ENCODE results near the gene FMR1. TPM values are rescaled to one million over a fixed set of nuclear protein-coding genes. Genes with fewer than 3 reads are reported as not detected.

FMR1 gene
- total and polyA plus RNA-seq, 10 donors = 20.6 to 78.4 (median 57.9) TPM

GRCh38 chrX:147978931-147979330 is 67.2 kb downstream of the FMR1 start:
- H3K36me3 ChIP-seq = no peaks in the 10 kb centered on the region
- intact Hi-C loops (cut with DNase I; ENCODE audit: low total_unique reads) = no loop called here
- H3K4me3 ChIP-seq = no peak overlapping the region
- 53 to 86% (median 76%) methylated on average over 3 to 6 of the region's 6 CpGs for WGBS, 5 donors
- H3K4me1 ChIP-seq = no peaks in the 10 kb centered on the region
- H3K27me3 ChIP-seq (replicated peaks in 1 of 7) = no peaks in the 10 kb centered on the region
- no peak for TF ChIP-seq POLR2AphosphoS5 (IDR thresholded peaks at IDR 0.05)
- TF ChIP-seq POLR2A (IDR thresholded peaks at IDR 0.05) = no peak
- TF ChIP-seq, protein P1, sequence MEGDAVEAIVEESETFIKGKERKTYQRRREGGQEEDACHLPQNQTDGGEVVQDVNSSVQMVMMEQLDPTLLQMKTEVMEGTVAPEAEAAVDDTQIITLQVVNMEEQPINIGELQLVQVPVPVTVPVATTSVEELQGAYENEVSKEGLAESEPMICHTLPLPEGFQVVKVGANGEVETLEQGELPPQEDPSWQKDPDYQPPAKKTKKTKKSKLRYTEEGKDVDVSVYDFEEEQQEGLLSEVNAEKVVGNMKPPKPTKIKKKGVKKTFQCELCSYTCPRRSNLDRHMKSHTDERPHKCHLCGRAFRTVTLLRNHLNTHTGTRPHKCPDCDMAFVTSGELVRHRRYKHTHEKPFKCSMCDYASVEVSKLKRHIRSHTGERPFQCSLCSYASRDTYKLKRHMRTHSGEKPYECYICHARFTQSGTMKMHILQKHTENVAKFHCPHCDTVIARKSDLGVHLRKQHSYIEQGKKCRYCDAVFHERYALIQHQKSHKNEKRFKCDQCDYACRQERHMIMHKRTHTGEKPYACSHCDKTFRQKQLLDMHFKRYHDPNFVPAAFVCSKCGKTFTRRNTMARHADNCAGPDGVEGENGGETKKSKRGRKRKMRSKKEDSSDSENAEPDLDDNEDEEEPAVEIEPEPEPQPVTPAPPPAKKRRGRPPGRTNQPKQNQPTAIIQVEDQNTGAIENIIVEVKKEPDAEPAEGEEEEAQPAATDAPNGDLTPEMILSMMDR (IDR thresholded peaks at IDR 0.05 in 8 of 11, conservative IDR thresholded peaks at IDR 0.05 in 3 of 11) = no peak
- no peak overlapping the region for H3K27ac ChIP-seq
- DNase-seq = no peak
- H3K9me3 ChIP-seq = peaks cover 0 to 5% (median 0%) of the 10 kb centered on the region in 8 donors

- no peaks in the 10 kb centered on the region for H3K27me3 ChIP-seq (replicated peaks in 1 of 7)
- no peaks in the 10 kb centered on the region for H3K4me1 ChIP-seq
- no peak for DNase-seq
- H3K9me3 ChIP-seq = no peaks in the 10 kb centered on the region
- H3K36me3 ChIP-seq = no peaks in the 10 kb centered on the region
- H3K27ac ChIP-seq = no peak within 1 kb of the TSS
- no peak for TF ChIP-seq POLR2A (IDR thresholded peaks at IDR 0.05)
- no peak for TF ChIP-seq POLR2AphosphoS5 (IDR thresholded peaks at IDR 0.05)
- TF ChIP-seq, protein P1 (IDR thresholded peaks at IDR 0.05 in 8 of 11, conservative IDR thresholded peaks at IDR 0.05 in 3 of 11) = no peak
- intact Hi-C loops (cut with DNase I; ENCODE audit: low total_unique reads) = no loop called here
- WGBS, 5 donors = 91 to 96% (median 95%) methylated on average over 4 to 35 of the region's 35 CpGs
- H3K4me3 ChIP-seq = no peak within 1 kb of the TSS
These were observed 69.5 kb downstream of the FMR1 start, which contains the start of gene FMR1NB for GRCh38 chrX:147981038-147981752. TSS of gene FMR1NB (plus strand) at chrX:147981337. CDS start at chrX:147981403, 66 bp downstream.

Small RNA genes lying within 50 kb of the gene (small RNA-seq; reads per million reads assigned to genes)
- 0 reads per million in 4 donors for gene RF02118

Other genes with a start within 250 kb of the FMR1 start
- gene FMR1NB, start 69.4 kb downstream of the FMR1 start, total RNA-seq = not detected
- gene FMR1NB, start 69.4 kb downstream of the FMR1 start, polyA plus RNA-seq = under 1 TPM in 2 of 3 donors, not detected in 1; 0.08 to 0.33 TPM